Esophagus squamous epithelium (tissue), 4 donors: ENCODE results near the gene CAPN2.

Experiments
- CTCF ChIP-seq, 6 experiments: fragments of 450-650 bp in 4 of 6; fragments of 200-600 bp in 2 of 6; sonication (generic) in 2 of 6; IDR thresholded peaks; one replicate each; pipeline ENCODE4 v1.5.1; 2016 to 2019; ENCODE audit warnings: antibody characterized with exemption in 6 of 6, mild to moderate bottlenecking in 4 of 6, moderate library complexity in 4 of 6
- POLR2A ChIP-seq, 4 donors: fragments of 450-650 bp; IDR thresholded peaks; one replicate each; pipeline ENCODE4 v1.6.1; 2017; ENCODE audit warnings: antibody characterized with exemption in 4 of 4, mild to moderate bottlenecking in 4 of 4, moderate library complexity in 3 of 4

GRCh38 chr1:223724376-223724775 lies 12.0 kb downstream of the CAPN2 start:
- no peak for TF ChIP-seq CTCF (IDR thresholded peaks at IDR 0.05)
- TF ChIP-seq POLR2A (IDR thresholded peaks at IDR 0.05) = no peak
